HG02763 (cell line): ENCODE measurements around the gene STARD7.
"Not testable (repeated sequence)": the region's sequence is repeated elsewhere in the genome, so short reads cannot be mapped to it uniquely, and the experiment has no call there.

ENCODE experiments used
- ATAC-seq: cut with Tn5 transposase; IDR thresholded peaks from one replicate; pipeline ENCODE4 v1.9.1; 2021; ENCODE audit warnings: mild to moderate bottlenecking, moderate library complexity; ENCODE audit not compliant: unreplicated experiment

The STARD7 gene, protein sequence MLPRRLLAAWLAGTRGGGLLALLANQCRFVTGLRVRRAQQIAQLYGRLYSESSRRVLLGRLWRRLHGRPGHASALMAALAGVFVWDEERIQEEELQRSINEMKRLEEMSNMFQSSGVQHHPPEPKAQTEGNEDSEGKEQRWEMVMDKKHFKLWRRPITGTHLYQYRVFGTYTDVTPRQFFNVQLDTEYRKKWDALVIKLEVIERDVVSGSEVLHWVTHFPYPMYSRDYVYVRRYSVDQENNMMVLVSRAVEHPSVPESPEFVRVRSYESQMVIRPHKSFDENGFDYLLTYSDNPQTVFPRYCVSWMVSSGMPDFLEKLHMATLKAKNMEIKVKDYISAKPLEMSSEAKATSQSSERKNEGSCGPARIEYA

DNA sequence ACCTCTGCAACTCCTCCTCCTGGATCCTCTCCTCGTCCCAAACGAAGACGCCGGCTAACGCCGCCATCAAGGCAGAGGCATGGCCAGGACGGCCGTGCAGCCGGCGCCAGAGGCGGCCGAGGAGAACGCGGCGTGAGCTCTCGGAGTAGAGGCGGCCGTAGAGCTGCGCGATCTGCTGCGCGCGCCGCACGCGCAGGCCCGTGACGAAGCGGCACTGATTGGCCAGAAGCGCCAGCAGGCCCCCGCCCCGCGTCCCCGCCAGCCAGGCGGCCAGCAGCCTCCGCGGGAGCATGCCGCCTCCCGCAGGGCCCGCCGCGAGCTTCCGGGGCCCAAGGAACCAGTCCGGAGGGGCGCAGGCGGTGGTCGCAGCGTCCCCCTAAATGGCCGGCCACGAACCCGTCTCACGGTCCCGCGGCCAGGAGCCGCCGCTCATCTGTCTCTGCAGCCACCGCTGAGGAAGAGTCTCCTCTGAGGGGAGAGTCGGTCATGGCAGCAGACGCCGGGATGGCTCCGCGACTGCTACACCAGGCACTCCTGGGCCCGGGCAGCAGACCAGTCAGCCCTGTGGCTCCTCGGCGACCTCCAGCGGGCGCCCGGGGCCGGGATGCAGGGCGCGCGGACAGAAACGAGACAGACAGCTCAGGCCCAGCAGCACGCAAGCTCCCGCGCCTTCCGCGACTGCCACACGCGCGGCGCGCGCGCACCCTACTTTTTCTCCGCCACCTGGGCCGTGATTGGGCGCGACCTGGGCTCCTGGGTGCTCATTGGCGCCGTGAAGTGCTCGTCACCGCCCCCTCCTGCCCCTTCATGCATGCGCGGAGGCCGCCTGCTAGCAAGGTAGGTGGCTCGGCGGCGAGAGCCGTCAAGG, at the start of gene STARD7:
STARD7 (minus strand) TSS at position 685 of the 868 bp plus-strand sequence; CDS start at position 292, 393 bp downstream.
- ATAC-seq = peak; percentile 87

DNA sequence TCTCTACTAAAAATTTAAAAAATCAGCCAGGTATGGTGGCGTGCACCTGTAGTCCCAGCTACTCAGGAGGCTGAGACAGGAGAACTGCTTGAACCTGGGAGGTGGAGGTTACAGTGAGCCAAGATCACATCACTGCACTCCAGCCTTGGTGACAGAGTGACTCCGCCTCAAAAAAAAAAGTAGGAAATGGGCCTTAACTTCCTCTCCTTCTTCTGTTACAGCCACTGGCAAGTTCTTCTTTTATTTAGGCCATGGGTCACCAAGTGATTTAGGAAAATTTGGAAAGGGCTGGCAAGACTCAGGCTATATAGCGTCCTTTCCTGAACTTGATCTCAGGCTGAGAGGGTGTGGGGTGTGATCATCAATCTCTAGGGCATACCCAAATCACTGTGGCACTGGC, 49.1 kb upstream of the STARD7 start:
- ATAC-seq = not testable (repeated sequence)

DNA sequence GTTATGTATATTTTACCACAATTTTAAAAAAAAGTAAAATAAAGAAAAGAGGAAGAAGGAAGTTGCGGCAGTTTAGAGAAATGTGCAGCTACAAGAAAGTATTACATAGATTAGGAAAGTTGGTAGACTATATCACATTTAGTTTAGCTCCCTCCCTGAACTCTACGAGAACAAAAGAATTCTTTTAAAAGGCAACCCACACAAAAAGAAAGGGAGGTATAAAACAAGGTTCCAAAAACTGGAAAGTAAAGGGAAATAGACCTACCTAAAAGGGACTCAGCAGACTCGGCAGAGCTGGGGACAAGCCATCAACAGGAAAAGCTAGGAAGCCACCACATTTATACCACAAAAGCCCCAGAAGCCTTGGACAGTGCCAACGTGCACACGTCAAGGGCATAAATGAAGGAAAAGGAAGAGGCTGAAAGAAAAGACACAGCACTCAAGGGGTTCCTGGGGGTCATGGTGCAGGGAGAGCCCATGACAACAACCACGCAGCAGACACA, 48.0 kb upstream of the STARD7 start:
- no peak for ATAC-seq

DNA sequence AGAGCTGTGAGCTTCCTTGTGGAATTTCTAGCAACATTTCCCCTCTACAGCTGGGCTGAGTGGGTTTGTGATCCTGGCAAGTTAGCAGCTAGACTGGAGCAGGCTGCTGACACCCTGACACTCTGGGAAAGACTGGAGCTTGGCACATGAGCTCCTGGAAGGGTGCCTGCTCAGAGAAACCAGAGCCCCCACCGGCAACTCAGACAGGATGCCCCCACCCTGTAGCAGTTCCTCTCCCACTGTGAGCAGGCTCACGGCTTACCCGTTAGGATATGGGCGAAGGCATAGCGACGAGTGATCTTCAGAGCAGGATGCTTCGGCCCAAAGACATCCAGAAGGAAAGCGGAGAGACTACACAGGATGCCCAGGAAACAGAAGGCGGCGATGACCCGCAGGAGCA, 45.9 kb upstream of the STARD7 start:
- ATAC-seq = no peak

DNA sequence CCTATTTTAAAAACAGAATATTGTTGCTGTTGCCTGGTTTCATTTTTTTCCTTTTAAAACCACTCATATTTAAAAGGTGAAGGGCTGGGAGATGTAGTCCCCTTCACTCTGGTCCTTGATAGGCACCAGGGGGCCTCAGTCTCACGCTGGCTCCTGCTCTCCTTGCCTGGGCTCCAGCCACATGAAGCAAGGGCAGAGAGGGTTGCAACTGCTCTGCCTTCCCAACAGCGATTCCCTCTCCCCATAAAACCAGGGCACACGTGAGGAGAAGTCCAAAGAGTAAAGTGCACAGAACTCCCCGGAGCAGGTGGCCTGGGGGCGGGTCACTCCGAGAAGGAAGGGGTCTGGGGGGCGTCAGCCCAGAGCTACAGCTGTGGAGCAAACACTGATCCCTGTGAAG, 44.4 kb upstream of the STARD7 start:
- no peak for ATAC-seq

DNA sequence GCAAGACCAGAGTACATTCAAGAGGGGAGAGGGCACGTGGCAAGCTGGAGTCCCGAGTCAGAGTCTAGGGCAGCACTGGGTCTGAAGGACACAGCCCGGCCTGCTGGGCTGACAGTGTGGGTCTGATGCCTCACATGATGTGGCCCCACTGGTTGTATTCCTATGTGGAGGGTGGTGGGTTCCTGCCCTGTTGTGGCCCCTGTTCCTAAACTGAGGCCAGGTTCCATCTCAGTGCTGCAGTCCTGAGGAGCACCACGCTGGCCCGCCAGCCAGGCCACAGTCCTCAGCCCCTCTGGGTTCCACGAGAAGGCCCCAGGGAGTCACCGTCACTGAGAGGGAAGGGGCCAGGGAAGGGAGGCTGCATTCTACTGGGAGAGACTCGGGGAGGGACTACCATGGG, 43.9 kb upstream of the STARD7 start:
- no peak for ATAC-seq

DNA sequence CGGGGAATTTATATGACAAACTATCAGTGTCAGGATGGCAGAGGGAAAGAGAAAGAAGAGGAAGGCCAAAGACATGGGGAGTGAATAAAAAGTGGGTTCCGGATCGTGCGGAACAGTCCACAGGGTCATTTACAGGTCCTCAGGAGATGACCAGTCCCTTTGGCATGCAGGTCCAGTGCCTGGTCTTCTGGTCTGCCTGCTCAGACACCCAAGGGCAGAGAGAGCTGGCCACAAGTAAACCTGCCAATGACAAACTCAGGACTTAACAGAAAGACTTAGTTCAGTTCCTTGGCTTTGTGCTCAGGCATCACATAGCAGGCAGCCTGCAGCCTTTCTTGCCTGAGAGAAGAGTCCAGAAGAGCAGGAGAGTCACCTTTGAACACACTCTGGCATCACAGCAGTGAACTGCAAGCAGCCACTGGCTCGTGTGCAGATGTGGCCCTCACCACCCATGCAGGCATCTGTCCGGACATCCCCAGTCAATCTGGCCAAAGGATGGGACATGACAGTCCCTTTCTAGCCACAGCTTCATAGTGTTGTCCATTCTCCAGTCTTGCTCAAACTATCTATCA, 43.2 kb upstream of the STARD7 start:
- ATAC-seq = no peak

DNA sequence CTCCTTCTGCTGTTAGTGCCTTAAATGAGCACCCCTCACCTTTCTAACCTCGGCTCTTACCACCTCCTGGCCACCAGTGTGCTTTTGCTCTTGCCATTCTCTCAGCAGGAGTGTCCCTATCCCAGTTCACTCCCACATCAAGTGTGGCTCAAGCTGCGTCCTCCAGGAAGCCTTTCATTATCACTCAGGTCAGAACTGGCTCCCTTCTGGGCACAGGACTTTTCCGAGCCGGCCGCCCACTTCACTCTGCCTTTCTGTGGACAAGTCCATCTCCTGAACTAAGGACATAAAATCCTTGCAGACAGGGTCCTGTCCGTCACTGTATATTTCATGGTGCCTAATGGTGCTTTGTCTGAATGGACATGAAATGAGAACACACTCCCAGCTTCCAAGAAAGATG, 41.6 kb upstream of the STARD7 start:
- ATAC-seq = no peak

DNA sequence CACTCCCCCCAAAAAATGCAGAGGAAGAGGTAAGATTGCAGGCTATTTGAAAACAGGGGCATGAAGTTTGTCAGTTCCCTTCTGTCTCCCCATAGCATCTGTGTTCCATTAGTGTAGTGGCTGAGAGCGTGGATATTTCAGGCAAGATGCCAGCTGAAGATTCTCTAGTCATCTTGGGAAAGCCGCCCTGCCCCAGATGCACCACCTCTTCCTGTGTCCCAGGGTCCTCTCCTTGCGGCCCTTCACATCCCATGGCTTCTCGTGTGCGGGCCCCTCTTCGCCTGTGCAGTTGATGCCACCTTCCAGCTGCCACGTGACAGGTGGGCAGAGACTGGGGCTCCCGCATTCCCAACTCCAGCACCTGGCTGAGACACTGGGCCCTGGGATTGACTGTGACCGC, 41.0 kb upstream of the STARD7 start:
- no peak for ATAC-seq

DNA sequence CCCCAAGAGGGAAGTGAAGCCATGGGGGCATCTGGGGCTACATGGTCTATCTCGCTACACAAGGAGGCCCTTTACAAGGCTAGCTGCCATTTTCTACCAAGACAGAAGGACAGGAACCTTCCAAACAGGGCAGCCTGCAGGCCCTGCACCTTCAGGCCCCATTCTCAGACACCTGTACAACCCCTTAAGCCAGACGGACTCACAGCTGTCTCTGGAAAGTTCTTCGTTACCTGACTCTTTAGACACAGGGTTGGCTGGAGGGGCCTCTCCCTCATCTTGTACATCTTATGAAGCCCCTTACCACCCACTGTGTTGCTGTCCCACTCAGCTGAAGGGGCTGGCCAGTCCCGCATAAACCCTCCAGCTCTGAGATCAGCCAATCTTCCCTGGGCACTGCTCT, 40.0 kb upstream of the STARD7 start:
- no peak for ATAC-seq

DNA sequence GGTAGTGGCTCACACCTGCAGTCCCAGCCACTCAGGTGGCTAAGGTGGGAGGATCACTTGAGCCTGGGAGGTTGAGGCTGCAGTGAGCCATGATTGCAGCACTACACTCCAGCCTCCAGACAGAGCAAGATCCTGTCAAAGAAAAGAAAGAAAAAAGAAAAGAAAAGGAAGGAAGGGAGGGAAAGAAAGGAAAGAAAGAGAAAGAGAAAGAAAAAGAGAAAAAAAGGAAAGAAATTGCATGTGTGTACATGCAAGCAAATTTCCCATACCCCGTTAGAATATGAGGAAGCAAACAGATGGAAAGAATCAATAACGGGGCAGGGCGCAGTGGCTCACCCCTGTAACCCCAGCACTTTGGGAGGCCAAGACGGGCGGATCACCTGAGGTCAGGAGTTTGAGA, 39.3 kb upstream of the STARD7 start:
- no peak for ATAC-seq

DNA sequence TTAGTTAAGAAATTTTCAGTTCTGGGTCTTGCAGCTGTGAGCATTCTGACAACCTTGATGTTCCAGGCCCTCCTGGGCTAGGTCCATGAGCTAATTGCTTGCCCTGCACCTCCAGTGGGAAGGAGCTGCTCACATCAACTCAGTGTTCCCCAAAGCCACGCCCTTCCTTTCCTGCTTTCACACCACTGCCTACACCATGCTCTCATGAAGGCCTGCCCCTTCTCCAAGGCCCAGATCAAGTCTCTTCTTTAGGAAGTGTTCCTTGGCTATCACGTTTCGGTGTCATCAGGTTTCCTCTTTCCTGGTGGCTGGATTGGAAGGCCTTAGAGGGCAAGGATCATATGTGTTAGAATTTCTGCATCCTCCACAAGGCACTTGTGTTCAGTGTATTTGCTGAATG, 38.4 kb upstream of the STARD7 start:
- no peak for ATAC-seq

DNA sequence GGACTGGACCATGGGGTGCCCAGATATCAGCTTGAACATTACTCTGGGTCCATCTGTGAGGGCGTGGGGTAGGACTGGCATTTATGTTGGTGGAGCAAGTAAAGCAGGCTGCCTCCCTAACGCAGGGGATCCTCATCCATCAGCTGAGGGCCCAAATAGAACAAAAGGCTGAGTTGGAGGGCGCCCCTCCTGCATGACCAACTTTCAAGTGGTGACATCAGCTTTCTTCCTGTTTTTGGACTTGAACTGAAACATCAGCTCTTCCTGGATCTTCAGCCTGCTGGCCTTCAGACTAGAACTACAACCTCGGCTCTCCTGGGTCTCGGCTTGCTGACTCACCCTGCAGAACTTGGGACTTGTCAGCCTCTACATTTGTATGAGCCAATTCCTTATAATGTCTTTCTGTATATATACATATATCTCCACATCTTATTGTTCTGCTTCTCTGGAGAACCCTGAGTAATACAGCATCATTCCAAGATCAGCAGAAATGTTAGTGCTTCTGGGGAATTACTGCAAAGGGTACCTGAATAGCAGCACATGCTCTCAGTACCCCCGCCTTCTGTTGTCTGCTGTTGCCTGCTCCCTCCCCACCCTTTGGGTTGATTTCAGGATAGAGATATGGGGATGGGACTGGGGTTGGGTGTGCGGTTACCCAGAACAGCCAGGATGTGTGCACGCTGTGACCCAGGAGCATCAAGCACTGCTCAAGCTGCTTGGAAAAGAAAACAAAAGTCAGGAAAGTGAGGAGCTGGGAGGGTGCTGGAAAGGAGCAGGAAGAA, 37.2 kb upstream of the STARD7 start:
- no peak for ATAC-seq

DNA sequence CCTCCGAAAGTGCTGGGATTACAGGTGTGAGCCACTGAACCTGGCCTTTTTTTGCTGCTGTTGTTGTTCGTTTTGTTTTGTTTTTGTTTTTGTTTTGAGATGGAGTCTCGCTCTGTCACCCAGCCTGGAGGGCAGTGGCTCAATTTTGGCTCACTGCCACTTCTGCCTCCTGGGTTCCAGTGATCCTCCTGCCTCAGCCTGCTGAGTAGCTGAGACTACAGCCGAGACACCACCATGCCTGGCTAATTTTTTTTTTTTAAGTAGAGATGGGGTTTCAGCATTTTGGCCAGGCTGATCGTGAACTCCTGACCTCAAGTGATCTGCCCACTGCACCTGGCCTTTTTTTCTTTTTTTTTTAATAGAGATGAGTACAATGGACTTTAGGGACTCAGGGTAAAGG, 35.2 kb upstream of the STARD7 start:
- no peak for ATAC-seq

DNA sequence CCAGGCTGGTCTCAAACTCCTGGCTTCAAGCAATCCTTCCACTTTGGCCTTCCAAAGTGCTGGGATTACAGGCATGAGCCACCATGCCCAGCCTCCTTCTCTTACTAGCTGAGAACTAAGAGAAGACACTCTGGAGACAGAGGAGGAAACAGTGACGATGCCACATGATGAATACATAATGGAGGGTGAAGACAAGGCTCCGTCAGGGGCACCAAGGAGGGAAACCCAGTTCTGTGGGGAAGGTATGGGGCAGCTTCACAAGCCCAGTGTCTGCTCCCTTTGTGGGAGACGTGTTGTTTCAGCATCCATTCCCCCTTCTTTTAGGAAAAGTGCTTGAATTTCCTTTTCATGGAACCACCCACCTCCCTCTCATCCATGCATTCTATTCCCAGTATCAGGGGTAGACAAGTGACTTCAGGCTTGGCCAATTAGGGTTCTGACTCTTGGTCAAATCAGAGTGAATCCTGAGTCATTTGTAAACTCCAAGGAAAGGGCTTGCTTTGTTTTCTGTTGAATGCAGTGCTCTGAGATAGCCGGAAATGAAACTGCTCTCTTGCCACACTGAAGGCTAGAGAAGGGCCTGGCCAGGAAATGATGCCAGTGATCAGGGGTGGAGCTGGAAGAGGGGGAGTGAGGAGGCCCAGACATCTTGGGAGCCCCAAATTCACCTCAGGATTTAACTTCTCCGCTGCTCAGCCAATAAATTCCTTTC, 33.4 kb upstream of the STARD7 start:
- peak; percentile 79 for ATAC-seq

DNA sequence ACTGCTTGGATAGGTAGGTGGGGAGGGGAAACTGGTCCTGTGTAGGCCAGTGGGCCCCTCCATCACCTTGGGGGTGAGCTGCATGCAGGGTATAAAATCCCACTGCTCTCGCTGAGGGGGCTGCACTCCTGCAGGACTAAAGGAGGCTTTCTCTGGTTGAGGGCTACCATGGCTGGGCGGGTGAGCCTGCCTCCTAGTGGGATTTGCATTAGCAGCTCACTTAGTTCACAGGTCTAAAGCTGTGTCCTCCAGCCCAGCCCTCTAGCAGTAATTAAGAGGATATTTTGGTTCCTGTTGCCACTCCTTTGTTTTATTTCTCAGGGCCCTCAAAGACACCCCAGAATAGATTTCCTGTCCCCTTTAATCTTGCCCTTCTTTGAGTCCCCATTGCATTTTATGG, 32.6 kb upstream of the STARD7 start:
- ATAC-seq = no peak

DNA sequence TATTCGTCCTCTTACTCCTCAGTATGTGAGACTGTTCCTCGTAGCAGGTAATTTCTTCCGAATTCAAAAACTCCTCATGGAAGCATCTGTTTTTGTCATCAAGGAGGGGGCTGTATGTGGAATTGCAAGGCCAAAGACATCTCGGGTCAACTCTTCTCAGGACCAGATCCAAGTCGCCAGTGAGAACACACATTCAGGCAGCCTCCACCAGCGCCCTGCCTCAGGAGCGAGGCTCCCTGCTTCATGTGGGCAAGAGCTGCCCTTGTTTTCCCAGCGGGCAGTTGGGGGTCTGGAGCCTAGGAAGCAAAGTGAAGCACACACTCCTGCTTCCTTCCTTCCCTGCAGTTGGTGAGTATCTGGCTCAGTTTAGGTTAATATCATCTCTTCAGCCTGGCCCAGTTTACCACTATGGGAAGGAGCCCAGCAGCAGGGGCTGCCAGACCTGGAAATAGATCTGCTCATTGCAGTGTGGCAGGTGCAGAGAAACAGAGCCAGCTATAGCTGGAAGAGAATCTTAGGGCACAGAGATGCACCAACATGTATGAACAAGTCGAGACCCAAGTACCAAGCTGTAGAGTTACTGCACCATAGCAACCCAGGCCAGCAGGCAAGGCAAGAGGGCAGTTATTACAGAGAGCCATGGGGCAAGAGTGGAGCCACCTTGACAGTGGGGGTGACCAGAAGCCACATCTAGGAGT, 31.9 kb upstream of the STARD7 start:
- ATAC-seq = no peak

DNA sequence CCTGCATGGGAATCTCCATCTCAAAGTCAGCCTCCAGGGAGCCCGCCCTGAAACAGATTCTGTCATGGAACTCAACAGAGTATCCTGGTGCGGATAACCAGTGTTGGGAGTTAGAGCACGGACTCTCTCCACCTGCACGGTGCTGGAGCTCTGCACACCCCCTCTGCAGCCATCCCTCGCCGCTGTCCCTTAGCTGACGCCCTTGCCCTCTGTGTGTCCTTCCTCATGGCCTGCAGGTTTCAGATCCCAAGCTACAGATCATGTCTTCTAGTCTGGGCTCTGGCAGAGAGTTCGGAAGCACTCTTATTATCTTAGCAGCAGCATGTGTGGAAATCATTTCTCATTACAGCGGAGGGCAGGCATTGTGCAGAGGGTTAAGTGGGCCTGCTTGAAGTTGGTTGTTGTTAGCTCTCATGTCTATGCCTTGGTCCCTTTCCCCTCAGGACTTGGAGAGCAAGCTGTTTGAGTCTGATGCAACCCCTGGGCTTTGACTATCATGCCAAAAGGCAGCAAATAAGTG, 31.2 kb upstream of the STARD7 start:
- ATAC-seq = no peak

DNA sequence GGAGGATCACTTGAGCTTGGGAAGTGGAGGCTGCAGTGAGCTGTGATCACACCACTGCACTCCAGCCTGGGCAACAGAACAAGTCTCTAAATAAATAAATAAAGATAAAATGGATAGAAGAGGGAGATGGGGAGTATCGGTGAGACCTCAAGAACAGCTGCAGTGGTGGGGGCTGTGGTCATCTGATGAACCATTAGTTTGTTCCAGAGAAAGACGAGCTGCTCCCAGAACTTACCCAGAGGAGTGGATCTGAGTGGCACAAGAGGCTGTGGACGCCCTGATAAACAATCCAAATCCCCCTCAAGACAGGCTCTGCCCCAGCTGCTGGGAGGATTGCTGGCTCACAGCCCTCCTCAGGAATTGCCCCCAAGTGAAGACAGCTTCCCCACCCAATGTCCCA, 30.5 kb upstream of the STARD7 start:
- no peak for ATAC-seq
